NCI-H524 (cell line): Measurements from ENCODE around the gene FARP1.

Experiments used
- DNase-seq, 2 experiments: peaks; one replicate each; lab custom pipeline; 2025; lab: John Stamatoyannopoulos, UW

FARP1 gene

DNA sequence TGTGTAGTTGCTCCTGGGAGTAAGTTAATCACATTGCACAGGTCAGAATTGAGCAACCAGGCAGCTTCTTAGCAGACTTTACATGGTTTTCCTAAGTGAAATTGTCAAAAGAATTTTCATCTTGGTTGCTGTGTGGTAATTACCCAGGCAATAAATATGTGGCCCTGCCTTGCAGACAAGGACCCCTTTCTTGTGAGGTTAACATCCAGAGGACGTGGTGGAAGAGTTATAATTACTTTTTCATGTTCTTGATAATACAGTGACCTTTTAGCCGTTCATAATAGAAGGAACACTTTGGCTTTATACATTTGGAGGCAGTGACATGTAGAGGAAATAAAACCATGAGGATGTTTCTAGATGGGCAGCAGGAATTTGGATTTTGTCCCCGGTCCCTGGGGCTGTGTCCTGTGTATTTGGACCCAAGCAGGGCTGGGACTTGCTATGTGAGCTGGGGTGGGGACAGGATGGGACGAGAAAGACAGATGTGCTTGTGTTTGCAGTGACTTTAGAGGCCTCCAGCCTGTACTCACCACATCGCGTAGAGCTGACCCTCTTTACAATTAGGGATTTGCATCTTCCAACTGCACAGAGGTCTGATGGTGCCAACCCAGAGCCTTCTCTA, 277.8 kb downstream of the FARP1 start:
- no peak for DNase-seq

DNA sequence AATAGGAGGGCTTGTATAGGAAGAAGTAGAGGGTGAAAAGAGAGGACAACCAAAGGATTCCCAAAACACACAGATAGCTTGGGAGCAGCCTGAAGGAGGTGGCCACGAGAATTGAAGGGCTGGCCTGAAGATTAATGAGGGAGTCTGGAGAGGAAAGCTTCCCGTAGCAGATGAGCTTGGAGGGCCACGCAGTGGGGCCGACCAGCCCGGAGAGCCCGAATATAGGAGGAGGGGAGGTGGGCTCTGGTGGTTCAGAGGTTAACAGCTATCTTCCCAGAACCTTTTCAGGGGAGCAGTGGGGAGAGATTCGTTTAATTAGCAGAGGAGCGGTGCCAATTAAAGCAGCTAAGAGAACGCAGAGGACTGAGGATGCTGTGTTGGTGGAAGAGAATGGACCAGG, 279.2 kb downstream of the FARP1 start:
- no peak for DNase-seq

DNA sequence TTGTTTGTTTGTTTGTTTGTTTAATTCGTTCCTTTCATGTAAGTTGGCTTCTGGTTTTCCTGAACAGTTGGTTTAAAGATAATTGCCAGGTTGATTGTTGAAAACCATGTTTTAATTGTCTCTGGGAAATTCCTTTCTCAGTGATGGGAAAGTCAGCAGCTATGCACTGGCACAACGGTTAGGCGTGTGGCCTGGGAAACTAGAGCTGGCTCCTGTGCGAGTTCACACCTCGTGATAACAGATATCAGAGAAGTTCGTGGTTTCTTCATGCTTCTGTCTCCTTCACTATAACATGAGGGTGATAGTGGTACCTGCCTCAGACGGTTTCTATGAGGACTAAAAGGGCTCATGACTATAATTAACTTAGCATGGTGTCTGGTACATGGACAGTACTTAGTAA, 280.5 kb downstream of the FARP1 start:
- DNase-seq: no peak

DNA sequence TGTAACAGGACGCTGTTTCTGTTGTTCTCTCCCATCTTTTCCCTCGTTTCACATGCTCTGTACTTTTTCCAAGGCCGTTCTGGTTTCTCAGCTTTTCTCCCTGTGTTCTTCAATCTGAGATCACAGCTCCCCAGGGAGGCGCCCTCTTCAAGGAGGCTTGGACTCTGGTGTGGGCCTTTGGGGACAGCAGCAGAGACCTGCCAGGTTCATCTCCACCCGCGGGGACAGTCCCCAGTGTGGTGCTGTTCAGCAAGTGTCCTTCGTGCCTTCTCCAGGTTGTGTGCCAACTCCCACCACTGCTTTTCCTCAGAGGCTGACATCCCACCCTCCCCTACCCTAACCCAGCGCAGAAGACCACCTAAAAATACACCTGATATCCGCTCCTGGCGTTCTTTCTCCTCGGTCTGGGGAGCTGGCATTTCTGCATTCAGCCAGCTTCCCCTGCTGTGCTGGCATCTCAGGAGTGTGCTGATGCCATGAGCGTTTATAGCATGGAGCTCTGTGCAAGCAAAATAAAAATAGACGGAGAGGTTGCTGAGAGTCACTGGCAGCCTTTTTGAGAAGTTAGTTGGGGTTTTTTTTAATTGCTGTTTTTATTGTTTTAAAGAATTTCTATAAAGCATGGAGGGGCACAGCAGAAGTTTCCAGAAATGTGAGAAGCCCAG, 284.6 kb downstream of the FARP1 start:
- no peak for DNase-seq

DNA sequence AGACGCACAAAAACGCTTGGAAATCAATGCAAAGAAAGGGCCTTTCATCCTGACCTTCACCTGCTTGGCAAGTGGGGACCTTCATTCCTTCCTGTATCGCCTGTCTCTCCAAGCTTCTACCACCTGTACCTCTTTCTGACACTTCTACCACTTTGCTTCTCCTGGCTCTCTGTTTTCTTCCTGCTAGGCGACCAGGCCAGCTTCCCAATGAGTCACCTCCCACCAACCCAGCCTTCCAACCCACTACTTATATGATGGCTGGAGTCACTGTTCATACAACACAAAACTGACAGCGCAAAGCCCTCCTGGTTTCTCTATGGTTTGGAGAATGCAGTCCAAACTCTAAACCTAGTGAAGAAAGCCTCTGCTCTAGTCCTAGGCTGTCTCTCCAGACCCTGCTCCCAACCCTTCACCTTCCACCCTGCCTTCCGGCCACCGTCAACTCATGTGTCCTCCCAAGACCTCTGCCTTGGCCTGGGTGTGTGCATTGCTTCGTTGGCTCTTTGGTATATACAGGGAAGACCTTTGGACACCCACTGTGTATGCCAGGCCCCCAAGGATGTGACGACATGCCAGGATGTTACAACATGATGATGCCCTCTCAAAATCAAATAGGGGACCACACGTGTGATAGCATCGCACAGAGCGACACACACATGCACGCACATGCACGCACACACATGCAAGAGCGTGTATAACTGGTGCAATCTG, 285.5 kb downstream of the FARP1 start:
- no peak for DNase-seq

DNA sequence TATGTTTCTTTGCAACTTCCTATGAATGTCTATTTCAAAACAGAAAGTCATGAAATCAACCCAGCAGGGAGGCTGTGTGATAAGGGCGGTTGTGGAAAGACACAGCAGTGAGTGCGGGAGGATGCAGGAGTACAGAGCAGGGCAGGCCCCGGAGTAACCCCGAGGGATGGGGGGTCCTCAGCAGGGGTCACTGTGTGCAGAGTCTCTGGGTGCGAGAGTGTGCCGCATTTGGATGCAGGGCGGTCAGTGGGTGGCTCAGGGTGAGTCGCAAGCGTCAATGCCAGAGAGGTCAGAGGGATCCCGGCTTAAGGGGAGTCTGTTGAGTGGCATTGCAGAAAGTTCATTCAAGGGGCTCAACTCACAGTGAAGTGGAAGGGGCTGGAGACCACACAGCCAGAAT, 286.2 kb downstream of the FARP1 start:
- no peak for DNase-seq

DNA sequence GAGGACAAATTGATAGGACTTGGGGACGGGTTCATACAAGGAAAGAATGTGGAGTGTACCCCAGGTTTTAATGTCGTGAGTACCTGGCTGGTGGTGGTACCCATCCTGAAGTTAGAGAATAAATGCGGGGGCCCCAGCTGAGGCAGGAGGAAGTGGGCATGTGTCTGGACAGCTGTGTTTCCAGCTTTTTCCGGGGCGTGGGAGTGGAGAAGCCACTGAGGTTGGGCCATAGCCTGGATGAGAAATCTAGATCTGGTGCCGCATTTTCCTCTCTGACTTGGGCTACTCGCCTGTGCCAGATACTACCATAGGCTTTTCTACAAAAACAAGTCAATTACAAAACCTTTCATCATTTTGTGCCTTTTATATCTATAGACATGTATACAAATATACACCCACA, 286.6 kb downstream of the FARP1 start:
- DNase-seq: no peak

DNA sequence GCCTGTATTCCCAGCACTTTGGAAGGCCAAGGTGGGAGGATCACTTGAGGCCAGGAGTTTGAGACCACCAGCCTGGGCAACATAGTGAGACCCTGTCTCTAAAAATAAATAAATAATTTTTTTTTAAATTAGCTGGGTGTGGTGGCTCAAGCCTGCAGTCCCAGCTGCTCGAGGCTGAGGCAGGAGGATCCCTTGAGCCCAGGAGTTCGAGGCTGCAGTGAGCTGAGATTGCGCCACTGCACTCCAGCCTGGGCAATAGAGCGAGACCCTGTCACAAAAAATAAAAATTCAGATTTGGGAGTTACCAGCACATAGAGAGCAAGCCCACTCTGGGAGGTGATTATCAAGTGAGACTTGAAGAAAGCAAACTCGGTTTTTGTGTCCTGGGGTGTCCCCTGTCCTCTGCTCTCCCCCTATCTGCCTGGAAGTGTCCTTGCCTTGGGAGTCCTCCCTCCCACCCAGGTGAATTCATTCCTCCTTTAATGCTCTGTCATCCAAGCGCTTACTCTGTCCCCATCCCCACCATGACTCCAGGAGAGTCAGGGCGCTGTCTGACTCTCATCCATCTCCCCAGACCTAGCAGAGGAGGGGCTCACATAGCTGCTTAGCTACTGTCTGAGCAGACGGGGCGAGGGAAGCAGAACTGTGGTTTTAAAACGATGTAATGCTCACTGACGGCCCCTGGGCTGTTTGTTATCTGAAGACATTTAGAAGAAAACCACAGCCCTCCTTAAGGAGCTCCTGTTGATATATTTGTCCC, 287.3 kb downstream of the FARP1 start:
- DNase-seq: no peak

DNA sequence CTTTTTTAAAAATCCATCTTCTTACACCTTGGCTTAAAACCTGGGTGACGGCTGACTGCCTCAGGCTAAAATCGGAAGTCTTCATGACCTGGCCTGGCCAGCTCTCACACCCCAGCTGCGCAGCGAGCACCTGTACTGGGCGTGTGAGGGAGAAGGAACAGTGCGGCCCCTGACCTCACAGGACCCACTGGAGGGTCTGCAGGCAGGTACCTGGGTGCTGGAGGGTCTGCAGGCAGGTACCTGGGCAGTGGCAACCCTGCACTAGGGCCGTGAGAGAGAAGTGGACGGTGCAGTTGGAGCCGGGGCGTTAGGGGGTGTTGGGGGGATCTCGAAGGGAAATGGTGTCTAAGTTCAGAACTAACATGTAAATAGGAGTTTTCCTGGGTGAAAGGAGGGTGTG, 289.7 kb downstream of the FARP1 start:
- no peak for DNase-seq

DNA sequence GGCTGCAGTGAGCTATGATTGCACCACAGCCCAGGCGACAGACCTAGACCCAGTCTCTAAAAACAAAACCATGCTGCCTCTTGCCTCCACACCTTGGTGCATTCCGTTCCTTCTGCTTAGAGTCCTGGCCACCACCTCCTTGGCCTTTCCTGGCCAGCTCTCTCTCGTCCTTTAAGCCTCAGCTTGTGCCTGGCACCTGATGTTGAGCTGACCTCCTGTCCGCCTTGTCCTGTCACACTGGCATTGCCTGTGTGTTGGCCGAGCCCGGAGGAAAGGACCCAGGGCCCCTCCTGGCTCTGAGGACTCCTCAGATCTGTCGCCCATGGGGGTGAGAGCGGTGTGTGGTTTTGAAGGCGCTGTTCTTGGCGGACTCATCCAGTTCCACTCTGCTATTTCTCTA, 290.8 kb downstream of the FARP1 start:
- DNase-seq: no peak

DNA sequence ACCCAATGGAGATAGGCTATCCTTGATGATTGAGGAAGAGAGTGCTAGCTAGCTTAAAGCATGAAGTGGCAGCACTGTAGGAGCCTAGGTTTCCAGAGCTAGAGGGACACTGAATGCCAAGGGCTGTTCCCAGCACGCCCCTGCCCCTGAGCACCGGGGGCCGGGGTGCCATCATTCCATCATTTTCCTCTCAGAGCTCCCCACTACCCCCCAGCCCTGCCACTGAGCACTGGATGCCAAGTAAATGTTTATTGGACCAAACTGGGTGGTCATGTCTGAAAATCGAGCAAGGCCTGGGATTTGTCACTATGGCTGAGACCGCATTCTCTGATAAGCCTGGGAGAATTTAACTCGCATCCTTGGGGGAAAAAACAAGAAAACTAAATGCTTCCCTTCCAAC, 291.2 kb downstream of the FARP1 start:
- no peak for DNase-seq

DNA sequence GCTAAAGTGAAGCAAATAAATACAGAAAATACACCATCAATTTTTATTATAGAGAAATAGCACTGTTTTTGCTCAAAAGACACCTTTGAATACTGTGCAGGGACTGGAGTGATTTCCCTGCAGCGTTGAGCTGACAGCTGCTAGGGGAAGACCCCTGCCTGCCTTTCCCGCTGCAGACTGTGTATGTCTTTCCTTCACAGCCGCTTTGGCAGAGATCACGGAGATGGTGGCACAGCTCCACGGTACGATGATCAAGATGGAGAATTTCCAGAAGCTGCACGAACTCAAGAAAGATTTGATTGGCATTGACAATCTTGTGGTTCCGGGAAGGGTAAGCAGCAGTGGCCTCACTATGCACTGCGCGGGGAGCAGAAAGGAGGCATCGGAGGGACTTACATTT, 292.5 kb downstream of the FARP1 start:
- DNase-seq: no peak

DNA sequence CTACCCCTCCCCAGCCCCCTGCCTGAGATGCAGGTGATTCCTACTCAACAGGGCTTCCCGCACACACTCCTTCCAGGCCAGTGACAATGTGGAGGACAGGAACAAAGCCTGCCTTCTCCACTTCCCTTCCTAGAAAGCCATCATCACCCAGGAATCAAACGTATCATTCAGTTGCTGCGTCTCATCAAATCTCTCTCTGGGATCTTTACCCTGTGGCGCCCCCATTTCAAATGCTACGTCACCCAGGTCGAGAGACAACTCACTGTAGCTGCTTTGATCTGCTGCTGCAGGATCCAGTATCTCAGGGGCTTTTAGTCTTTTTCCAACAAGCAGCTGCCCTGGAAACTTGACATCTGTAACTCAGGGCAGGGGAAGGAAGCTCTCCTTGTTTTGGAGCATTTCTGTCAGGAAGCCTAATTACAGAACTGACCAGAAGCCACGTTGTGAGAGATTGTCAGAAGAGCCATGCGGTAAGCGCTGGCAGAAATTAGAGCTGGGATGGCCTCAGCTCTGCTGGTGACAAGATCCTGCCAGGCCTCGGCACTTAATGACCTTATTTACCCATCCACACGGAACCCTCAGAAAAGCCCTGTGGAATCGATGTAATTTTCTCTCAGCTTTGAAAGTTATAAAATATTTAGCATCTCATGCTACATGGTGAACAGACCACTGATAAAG, 293.5 kb downstream of the FARP1 start:
- DNase-seq: no peak

DNA sequence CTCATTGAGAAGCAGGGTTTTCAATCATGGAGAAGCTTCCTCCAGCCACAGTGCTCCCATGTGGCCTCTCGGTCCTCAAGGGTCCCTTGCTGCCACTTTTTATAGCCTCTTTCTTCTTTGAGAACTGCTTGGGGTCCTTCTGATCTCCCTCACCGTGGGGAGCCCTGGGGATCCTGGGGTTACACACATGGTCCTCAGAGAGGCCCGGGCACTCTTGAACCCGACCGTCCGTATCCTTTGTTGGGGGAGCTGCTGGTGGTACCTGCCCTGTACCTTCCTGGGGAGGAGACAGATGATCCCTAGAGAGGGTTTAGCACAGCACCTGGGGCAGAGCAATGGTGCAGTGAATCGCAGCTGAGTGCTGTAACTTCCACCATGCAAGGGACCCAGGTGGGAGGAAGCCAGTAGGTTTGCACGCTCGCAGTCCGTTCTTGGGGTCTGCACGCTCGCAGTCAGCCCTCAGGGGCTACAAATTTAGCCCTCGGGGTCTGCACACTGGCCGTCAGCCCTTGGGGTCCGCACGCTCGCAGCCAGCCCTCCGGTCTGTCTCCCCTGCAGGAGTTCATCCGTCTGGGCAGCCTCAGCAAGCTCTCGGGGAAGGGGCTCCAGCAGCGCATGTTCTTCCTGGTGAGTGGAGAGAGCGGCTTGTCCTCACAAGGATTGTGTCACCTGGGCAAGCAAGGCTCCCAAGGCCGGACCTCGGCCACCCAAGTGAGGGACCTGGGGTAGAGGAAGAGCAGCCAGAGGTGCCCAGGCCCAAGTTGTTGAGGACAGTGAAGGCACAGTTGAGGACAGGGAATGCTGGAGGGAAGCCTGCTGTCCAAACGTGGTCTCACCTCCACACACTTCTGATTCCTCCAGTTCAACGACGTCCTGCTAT, 295.6 kb downstream of the FARP1 start:
- no peak for DNase-seq

DNA sequence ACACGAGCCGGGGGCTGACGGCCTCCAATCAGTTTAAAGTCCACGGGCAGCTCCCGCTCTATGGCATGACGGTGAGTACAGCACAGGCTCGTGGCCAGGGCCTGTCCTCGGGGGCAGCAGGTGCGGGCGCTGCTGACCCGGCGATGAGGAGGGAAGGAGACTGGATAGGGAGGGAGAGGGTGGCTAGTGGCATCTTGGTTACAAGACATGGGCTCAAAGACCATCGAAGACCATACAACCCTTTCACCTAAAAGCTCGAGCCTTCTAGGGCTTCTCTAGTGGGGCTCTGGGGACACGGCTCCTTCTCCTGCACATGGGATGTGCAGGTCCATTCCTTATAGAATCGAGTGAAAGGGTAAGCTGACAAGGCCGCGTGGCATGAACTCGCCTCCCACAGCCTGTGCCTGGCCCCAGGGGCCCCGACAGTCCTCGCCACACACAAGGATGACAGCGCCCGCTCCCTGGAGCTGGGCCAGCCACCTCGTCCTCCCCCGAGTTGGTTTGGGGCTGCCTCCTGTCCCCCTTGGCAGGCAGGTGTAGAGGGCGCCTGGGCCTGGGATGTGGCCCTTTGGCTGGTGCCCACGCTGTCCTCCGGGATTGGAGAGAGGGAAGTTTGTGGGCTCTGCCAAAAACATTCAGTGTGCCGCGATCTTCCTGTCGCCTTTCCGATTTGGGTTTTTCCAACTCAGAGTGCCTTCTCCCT, 296.4 kb downstream of the FARP1 start:
- no peak for DNase-seq

DNA sequence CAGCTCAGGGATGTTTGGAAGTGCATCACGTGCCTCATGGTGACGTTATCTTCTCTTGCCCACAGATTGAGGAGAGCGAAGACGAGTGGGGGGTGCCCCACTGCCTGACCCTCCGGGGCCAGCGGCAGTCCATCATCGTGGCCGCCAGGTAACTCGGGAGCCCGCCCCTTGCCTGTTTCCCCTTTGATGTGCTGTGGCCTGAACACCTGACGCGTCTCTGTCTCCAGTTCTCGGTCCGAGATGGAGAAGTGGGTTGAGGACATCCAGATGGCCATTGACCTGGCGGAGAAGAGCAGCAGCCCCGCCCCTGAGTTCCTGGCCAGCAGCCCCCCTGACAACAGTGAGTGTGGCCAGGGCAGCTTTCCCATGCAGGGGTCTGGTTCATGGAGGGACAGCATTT, 297.0 kb downstream of the FARP1 start:
- no peak for DNase-seq

DNA sequence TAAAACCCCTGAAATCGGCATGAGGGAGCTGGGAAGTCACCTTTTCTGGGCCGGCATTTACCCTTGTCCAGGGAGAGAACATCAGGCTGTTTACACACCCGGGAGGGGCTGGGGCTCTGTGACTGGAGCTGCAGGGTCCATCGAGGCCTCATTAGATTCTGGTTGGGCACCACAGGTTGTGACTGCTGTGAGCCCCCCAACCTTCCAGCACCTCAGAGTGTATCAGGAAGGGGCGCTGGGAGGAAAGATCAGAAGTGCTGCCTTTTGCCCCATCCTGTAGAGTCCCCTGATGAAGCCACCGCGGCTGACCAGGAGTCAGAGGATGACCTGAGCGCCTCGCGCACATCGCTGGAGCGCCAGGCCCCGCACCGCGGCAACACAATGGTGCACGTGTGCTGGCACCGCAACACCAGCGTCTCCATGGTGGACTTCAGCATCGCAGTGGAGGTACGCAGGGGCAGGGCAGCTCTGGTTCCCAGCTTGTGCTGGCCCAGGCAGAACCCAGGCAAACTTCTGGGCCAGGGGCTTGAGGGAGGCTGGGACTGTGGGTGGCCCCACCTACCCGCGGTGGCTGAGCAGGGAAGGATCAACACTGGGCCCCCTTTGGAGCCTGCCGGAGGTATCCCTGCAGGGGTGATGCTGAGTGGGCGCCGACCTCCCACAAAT, 297.6 kb downstream of the FARP1 start:
- DNase-seq: no peak

DNA sequence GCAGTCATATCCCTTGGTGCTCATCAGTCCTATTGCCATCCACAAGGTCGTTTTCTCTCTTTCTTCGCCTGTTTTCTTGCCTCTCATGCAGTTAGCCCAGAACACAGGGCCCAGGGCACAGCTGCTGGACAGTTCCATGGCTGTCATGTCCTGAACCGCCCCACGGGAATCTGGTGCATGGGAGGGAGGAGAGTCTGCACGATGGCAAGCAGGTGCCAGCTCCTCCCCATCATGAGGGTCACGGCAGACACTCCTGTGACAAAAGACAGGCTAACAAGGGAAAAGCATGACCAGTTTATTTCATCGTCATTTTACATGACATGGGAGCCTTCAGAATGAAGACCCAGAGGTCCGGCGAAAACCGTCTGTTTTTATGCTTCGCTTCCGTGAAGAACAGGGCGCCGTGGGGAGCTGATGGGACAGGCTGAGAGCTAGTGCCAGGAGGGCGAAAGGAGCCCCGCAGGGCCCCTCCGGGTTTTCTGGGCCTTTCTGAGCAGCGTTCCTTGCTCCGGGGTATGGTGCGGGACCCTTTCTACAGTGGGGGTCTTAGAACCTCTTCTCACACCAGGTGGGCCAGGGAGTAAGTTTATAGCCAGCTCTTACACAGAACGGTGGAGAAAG, 298.3 kb downstream of the FARP1 start:
- no peak for DNase-seq

DNA sequence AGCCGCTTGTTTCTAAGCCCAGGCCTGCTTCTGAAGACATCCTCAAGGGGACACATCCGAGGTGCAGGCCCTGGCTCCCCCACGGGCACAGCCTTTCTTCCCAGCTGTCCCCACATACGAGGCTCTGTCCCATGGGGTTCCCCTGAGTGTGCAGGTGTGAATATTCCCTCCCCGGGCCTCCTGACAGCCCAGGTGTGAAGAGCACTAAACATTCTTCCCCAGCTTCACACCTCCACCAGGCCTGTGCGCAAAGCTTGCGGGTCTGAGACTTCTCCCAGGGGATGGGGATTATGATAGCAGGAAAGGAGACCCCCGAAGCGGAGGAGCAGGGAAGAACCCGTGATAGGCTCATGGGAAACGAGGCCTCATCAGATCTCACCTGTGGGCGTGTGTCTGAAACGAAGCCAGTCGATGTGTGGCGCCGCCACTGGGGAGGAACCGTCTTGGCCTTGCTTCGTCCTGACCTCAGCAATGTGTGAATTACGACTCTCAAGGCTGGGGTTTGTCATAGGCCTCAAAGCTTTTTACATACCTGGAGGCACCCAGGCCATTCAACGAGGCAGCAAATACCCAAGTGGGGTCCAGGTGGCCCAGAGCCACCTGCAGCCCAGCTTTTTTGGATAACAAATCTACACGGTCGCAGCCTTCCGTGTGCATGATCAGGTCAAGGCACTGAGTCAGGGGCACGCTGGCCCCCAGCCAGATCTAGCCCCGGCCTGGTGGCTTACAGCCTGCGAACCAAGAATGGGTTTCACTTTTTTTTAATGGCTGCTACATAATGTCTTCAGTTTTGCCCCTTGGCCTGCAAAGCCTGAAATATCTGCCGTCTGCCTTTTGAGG, 299.7 kb downstream of the FARP1 start:
- DNase-seq: no peak
